Endothelial cell of umbilical vein (primary cell): ENCODE measurements around the gene CXCR2. TPM values are rescaled to one million over a fixed set of nuclear protein-coding genes. Genes with fewer than 3 reads are reported as not detected.

Experiments used
- BruUV-seq: library from RNA; stranded (reverse); fragments of 400-500 nt; replicated peaks from 2 replicates; lab custom pipeline; 2021; lab: Mats Ljungman, UMichigan
- CTCF ChIA-PET: fragments of 300-600, 350-600 bp; sonication (Branson Sonifier 250); formaldehyde crosslinking; loops from one replicate; lab custom pipeline; 2021; ENCODE audit warnings: antibody characterized with exemption, inconsistent platforms; lab: Charles Lee
- POLR2A ChIA-PET: fragments of 300-600, 350-600 bp; sonication (Branson Sonifier 250); formaldehyde crosslinking; loops from one replicate; lab custom pipeline; 2021; ENCODE audit warnings: antibody characterized with exemption, inconsistent platforms; lab: Charles Lee
- DNase-seq: peaks from one replicate; pipeline ENCODE4 v3.0.0-alpha.2; 2011; ENCODE audit warnings: low read depth, low spot score
- FAIRE-seq: peaks from 2 replicates; lab custom pipeline; 2011; peaks lifted over from hg19 to GRCh38; lab: Jason Lieb, UNC
- H2AFZ ChIP-seq: 2 replicates; pipeline ENCODE4 v1.6.0; 2012; ENCODE audit warnings: low read depth, low read length, control low read depth, inconsistent platforms
- H3K27ac ChIP-seq: 2 replicates; pipeline ENCODE4 v1.5.1; 2011; ENCODE audit warnings: low read depth, mild to moderate bottlenecking, control low read depth, low read length, moderate library complexity; ENCODE audit not compliant: insufficient read depth
- H3K27me3 ChIP-seq, 2 experiments: 2 replicates each; pipeline versions ENCODE4 v1.6.0 to v1.6.1; 2011; ENCODE audit warnings: low read length in 2 of 2, mixed read lengths in 1 of 2; ENCODE audit not compliant: control insufficient read depth in 2 of 2, insufficient read depth in 2 of 2
- H3K36me3 ChIP-seq, 2 experiments: 2 replicates in 1 of 2; 3 replicates in 1 of 2; pipeline ENCODE4 v1.5.1; 2011; ENCODE audit warnings: low read length in 2 of 2, mild to moderate bottlenecking in 1 of 2, moderate library complexity in 1 of 2; ENCODE audit not compliant: control insufficient read depth in 2 of 2, insufficient read depth in 2 of 2; ENCODE audit errors: extremely low read depth in 1 of 2
- H3K4me1 ChIP-seq: 3 replicates; pipeline ENCODE4 v1.5.1; 2011; ENCODE audit warnings: mild to moderate bottlenecking, low read length; ENCODE audit not compliant: control insufficient read depth, insufficient read depth; ENCODE audit errors: extremely low read depth
- H3K4me2 ChIP-seq: 2 replicates; pipeline ENCODE4 v1.6.1; 2011; ENCODE audit warnings: low read length, control low read depth, mixed read lengths; ENCODE audit not compliant: insufficient read depth
- H3K4me3 ChIP-seq, 3 experiments: fragments of 200-600 bp in 1 of 3; sonication (generic), shearing (Covaris generic) in 1 of 3; replicated peaks in 1 of 3; 2 replicates each; pipeline ENCODE4 v1.5.1; 2011 to 2016; ENCODE audit warnings: control low read depth in 3 of 3, low read length in 3 of 3, mild to moderate bottlenecking in 2 of 3, inconsistent platforms in 1 of 3, low read depth in 1 of 3, moderate library complexity in 1 of 3; ENCODE audit not compliant: insufficient read depth in 1 of 3
- H3K79me2 ChIP-seq: 2 replicates; pipeline ENCODE4 v1.6.0; 2012; ENCODE audit warnings: low read length, inconsistent platforms; ENCODE audit not compliant: control insufficient read depth, insufficient read depth
- H3K9ac ChIP-seq: replicated peaks from 2 replicates; pipeline ENCODE3; 2011; ENCODE audit warnings: low read length, control low read depth; ENCODE audit not compliant: insufficient read depth; ENCODE audit errors: extremely low read depth
- H3K9me1 ChIP-seq: replicated peaks from 3 replicates; pipeline ENCODE4 v1.6.0; 2011; ENCODE audit warnings: mild to moderate bottlenecking, low read length; ENCODE audit not compliant: control insufficient read depth, insufficient read depth; ENCODE audit errors: extremely low read depth
- H3K9me3 ChIP-seq: replicated peaks from 2 replicates; pipeline ENCODE4 v1.5.1; 2012; ENCODE audit warnings: low read length, inconsistent platforms; ENCODE audit not compliant: control insufficient read depth, insufficient read depth
- H4K20me1 ChIP-seq: replicated peaks from 2 replicates; pipeline ENCODE3; 2011; ENCODE audit warnings: mild to moderate bottlenecking, low read length; ENCODE audit not compliant: control insufficient read depth, insufficient read depth; ENCODE audit errors: extremely low read depth
- EZH2 ChIP-seq: IDR thresholded peaks from 2 replicates; pipeline ENCODE4 v1.6.1; 2012; ENCODE audit warnings: borderline replicate concordance, low read depth, mild to moderate bottlenecking, moderate library complexity, low read length, inconsistent platforms; ENCODE audit not compliant: severe bottlenecking
- FOS ChIP-seq: IDR thresholded peaks from 2 replicates; pipeline ENCODE4 v1.6.1; 2011; ENCODE audit warnings: mild to moderate bottlenecking, low read length, moderate library complexity, borderline replicate concordance; ENCODE audit not compliant: insufficient read depth
- GATA2 ChIP-seq: IDR thresholded peaks from 2 replicates; pipeline ENCODE4 v1.7.0; 2011; ENCODE audit warnings: low read depth, mild to moderate bottlenecking, moderate library complexity, mixed read lengths, low read length; ENCODE audit not compliant: insufficient read length, insufficient read depth
- JUN ChIP-seq: IDR thresholded peaks from 2 replicates; pipeline ENCODE4 v1.6.1; 2011; ENCODE audit warnings: borderline replicate concordance, low read depth; ENCODE audit not compliant: insufficient read length, insufficient read depth
- MYC ChIP-seq: IDR thresholded peaks from one replicate; pipeline ENCODE4 v1.6.1; 2011; ENCODE audit warnings: mild to moderate bottlenecking, low read depth, low read length
- POLR2A ChIP-seq: IDR thresholded peaks from 2 replicates; pipeline ENCODE4 v1.6.1; 2012; ENCODE audit warnings: low read depth, mild to moderate bottlenecking, control low read depth, low read length
- POLR2AphosphoS5 ChIP-seq: IDR thresholded peaks from 2 replicates; pipeline ENCODE4 v1.6.1; 2012; ENCODE audit warnings: low read depth, mild to moderate bottlenecking, control low read depth, low read length, moderate library complexity; ENCODE audit not compliant: insufficient read depth
- dilution Hi-C: fragments of 300-500 bp; cut with MboI; formaldehyde crosslinking; loops from one replicate; pipeline ENCODE4 v1.15.0; 2019; ENCODE audit warnings: low sequenced_read_pairs; ENCODE audit not compliant: extremely low pct_ligation_motif_present
- intact Hi-C: fragments of 100-400 bp; cut with micrococcal nuclease; formaldehyde crosslinking; loops from one replicate; pipeline ENCODE4 v1.10.0; 2022
- polyA plus RNA-seq, 4 experiments: library from polyadenylated mRNA; depleted of rRNA in 3 of 4; stranded (reverse) in 3 of 4; unstranded in 1 of 4; fragments of >200 nt; gene quantifications; 2 replicates each; pipeline versions ENCODE4 v1.2.1 to v1.2.3, GENCODE V29; 2011 to 2012; ENCODE audit warnings: missing spikeins in 1 of 4
- total RNA-seq: library from RNA; stranded (reverse); gene quantifications from 2 replicates; pipeline ENCODE4 v1.2.3, GENCODE V29; 2021
- TF ChIP-seq, protein P1 (sequence below): IDR thresholded peaks from 2 replicates; pipeline ENCODE4 v1.6.1; 2011; ENCODE audit not compliant: insufficient read depth, insufficient read length
- TF ChIP-seq, protein P2 (sequence below), 2 donors: IDR thresholded peaks; 1 replicate in 1 of 2; 2 replicates in 1 of 2; pipeline ENCODE4 v1.5.1; 2011; ENCODE audit warnings: low read length in 2 of 2, mild to moderate bottlenecking in 2 of 2, moderate library complexity in 2 of 2, control low read depth in 1 of 2, inconsistent platforms in 1 of 2, low read depth in 1 of 2; ENCODE audit not compliant: insufficient read depth in 1 of 2; ENCODE audit errors: extremely low read depth in 1 of 2

The CXCR2 gene
- total and polyA plus RNA-seq, 2 donors (not counting 3 experiments of a cell fraction or from before 2014, with no cell fraction given): not detected

DNA sequence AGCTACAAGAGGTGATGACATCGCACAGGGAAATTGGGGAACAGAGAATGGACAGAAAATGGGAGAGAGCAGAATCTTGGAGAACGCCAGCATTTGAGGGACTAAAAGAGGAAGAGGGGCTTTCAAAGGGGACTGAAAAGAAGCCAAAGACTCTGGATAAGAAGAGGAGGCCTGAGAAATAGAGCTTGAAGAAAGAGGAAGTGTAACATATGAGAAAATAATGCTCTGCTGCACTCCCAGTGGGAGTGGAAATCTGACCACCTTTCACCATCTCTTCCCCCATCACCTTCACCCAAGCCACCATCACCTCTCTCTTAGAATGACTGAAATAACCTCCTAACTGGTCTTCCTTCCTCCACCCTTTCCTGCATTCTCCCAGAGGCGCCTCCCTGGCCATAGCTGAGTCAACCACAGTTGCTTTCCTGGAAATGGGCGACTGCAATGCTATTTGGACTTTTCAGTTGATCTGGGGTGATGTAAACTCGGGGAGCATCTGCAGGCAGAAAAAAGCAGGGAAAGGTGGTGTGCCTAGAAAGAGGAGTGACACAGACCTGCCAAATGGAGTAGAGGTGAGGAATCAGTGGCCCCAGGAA is 24.1 kb downstream of the CXCR2 start:
- H3K9me3 ChIP-seq: no peaks in the 10 kb centered on the region
- H4K20me1 ChIP-seq: no peaks in the 10 kb centered on the region
- H3K27me3 ChIP-seq: peaks cover 3 to 9% of the 10 kb centered on the region in 2 experiments
- no peaks in the 10 kb centered on the region for H3K79me2 ChIP-seq
- dilution Hi-C loops (no loop called here), intact Hi-C loops (no loop called here)
- no peak overlapping the region for H3K4me3 ChIP-seq
- no peak overlapping the region for H3K9ac ChIP-seq
- no peaks in the 10 kb centered on the region for H3K36me3 ChIP-seq
- no peak for DNase-seq
- no peak overlapping the region for H3K27ac ChIP-seq
- no peak overlapping the region for H2AFZ ChIP-seq
- CTCF ChIA-PET: no interaction called here
- no TSS peak for BruUV-seq
- no peaks in the 10 kb centered on the region for H3K4me1 ChIP-seq
- POLR2A ChIA-PET: no interaction called here
- no peak for FAIRE-seq
- no peaks in the 10 kb centered on the region for H3K9me1 ChIP-seq
- no peak for TF ChIP-seq POLR2AphosphoS5
- no peak for TF ChIP-seq POLR2A
- TF ChIP-seq, protein P1, sequence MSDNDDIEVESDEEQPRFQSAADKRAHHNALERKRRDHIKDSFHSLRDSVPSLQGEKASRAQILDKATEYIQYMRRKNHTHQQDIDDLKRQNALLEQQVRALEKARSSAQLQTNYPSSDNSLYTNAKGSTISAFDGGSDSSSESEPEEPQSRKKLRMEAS: no peak
- no peak for TF ChIP-seq EZH2
- no peak for TF ChIP-seq MYC
- no peak for TF ChIP-seq GATA2
- TF ChIP-seq FOS: no peak
- TF ChIP-seq, protein P2, sequence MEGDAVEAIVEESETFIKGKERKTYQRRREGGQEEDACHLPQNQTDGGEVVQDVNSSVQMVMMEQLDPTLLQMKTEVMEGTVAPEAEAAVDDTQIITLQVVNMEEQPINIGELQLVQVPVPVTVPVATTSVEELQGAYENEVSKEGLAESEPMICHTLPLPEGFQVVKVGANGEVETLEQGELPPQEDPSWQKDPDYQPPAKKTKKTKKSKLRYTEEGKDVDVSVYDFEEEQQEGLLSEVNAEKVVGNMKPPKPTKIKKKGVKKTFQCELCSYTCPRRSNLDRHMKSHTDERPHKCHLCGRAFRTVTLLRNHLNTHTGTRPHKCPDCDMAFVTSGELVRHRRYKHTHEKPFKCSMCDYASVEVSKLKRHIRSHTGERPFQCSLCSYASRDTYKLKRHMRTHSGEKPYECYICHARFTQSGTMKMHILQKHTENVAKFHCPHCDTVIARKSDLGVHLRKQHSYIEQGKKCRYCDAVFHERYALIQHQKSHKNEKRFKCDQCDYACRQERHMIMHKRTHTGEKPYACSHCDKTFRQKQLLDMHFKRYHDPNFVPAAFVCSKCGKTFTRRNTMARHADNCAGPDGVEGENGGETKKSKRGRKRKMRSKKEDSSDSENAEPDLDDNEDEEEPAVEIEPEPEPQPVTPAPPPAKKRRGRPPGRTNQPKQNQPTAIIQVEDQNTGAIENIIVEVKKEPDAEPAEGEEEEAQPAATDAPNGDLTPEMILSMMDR (IDR thresholded peaks at IDR 0.05; ENCODE audit: extremely low read depth in 1 of 2, insufficient read depth in 1 of 2, low read depth in 1 of 2, low read length in 2 of 2): no peak
- no peak for TF ChIP-seq JUN
- no peak overlapping the region for H3K4me2 ChIP-seq
